Testis (tissue), 2 donors: ENCODE measurements around the gene ZBTB7C.

Experiments
- POLR2A ChIP-seq: fragments of 450-650 bp; IDR thresholded peaks from one replicate; pipeline ENCODE4 v1.6.1; 2017; ENCODE audit warnings: antibody characterized with exemption, mild to moderate bottlenecking, moderate library complexity
- TF ChIP-seq, protein P1 (sequence below), 3 experiments: fragments of 450-650 bp in 2 of 3; fragments of 200-600 bp in 1 of 3; sonication (generic) in 1 of 3; IDR thresholded peaks; one replicate each; pipeline ENCODE4 v1.5.1; 2016 to 2019; ENCODE audit warnings: antibody characterized with exemption in 3 of 3, mild to moderate bottlenecking in 2 of 3, moderate library complexity in 1 of 3

DNA sequence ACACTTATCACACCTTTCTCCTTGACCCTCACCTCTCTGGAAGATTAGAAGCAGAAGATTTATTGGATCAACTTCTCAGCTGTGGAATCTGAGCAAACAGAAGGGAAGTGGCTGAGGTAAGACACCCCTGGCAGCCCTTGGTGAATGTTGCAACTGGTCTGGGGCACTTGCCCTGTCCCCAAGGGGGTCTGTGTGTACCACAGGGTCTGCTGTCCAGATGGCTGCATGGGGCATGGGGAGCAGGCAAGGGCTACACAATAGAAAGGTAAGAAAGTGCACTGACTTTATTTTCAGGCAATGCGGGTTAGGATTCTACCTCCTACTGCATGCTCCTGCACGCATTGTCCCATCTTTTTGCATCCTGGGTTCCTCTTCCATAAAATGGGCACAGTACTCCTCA is 240.3 kb downstream of the ZBTB7C start:
- TF ChIP-seq, protein P1, sequence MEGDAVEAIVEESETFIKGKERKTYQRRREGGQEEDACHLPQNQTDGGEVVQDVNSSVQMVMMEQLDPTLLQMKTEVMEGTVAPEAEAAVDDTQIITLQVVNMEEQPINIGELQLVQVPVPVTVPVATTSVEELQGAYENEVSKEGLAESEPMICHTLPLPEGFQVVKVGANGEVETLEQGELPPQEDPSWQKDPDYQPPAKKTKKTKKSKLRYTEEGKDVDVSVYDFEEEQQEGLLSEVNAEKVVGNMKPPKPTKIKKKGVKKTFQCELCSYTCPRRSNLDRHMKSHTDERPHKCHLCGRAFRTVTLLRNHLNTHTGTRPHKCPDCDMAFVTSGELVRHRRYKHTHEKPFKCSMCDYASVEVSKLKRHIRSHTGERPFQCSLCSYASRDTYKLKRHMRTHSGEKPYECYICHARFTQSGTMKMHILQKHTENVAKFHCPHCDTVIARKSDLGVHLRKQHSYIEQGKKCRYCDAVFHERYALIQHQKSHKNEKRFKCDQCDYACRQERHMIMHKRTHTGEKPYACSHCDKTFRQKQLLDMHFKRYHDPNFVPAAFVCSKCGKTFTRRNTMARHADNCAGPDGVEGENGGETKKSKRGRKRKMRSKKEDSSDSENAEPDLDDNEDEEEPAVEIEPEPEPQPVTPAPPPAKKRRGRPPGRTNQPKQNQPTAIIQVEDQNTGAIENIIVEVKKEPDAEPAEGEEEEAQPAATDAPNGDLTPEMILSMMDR (IDR thresholded peaks at IDR 0.05), result no peak
- TF ChIP-seq POLR2A, result no peak
